ENCODE data around the gene COMT.

GRCh38 chr22:19962909-19963806 lies 21.6 kb downstream of the COMT start:
- TF ChIP-seq CTCF (IDR thresholded peaks at IDR 0.05; ENCODE audit: borderline replicate concordance, extremely low read depth, low read length, poor library complexity, severe bottlenecking) (no peak), EZH2 (IDR thresholded peaks at IDR 0.05; ENCODE audit: borderline replicate concordance, low read depth, low read length, severe bottlenecking) (no peak)

Data from DND-41 (cell line).